Keratinocyte (primary cell): Measurements from ENCODE around the gene OSBPL10. TPM values are rescaled to one million over a fixed set of nuclear protein-coding genes. Genes with fewer than 3 reads are reported as not detected.
A peak's percentile ranks its signal among the peaks of the same experiment; 100 is the strongest.

Experiments used
- DNase-seq: peaks from one replicate; pipeline ENCODE4 v3.0.0-alpha.2; 2011; ENCODE audit warnings: low read depth, missing footprints, low spot score
- FAIRE-seq: peaks from 2 replicates; lab custom pipeline; 2011; peaks lifted over from hg19 to GRCh38; lab: Jason Lieb, UNC
- H2AFZ ChIP-seq: 2 replicates; pipeline ENCODE4 v1.6.0; 2012; ENCODE audit warnings: low read length, control low read depth, inconsistent platforms; ENCODE audit not compliant: control insufficient read depth
- H3K27ac ChIP-seq: 2 replicates; pipeline ENCODE4 v1.5.1; 2011; ENCODE audit warnings: low read length; ENCODE audit not compliant: control insufficient read depth, insufficient read depth
- H3K27me3 ChIP-seq: 3 replicates; pipeline ENCODE4 v1.6.0; 2011; ENCODE audit warnings: low read length; ENCODE audit not compliant: control insufficient read depth, insufficient read depth; ENCODE audit errors: extremely low read depth
- H3K36me3 ChIP-seq, 2 experiments: 2 replicates in 1 of 2; 3 replicates in 1 of 2; pipeline ENCODE4 v1.5.1; 2011; ENCODE audit warnings: low read length in 2 of 2, mild to moderate bottlenecking in 1 of 2; ENCODE audit not compliant: control insufficient read depth in 2 of 2, insufficient read depth in 2 of 2; ENCODE audit errors: extremely low read depth in 1 of 2
- H3K4me1 ChIP-seq: 3 replicates; pipeline ENCODE4 v1.5.1; 2011; ENCODE audit warnings: low read length; ENCODE audit not compliant: control insufficient read depth, insufficient read depth; ENCODE audit errors: extremely low read depth
- H3K4me2 ChIP-seq: 3 replicates; pipeline ENCODE4 v1.6.0; 2011; ENCODE audit warnings: low read depth, low read length; ENCODE audit not compliant: control insufficient read depth, insufficient read depth; ENCODE audit errors: extremely low read depth
- H3K4me3 ChIP-seq, 3 experiments: fragments of 200-600 bp in 1 of 3; sonication (generic) in 1 of 3; 2 replicates in 2 of 3; 3 replicates in 1 of 3; pipeline ENCODE4 v1.5.1; 2011 to 2016; ENCODE audit warnings: low read length in 3 of 3, mild to moderate bottlenecking in 3 of 3, control low read depth in 2 of 3, inconsistent platforms in 1 of 3, low read depth in 1 of 3, mixed read lengths in 1 of 3, mixed run types in 1 of 3, moderate library complexity in 1 of 3; ENCODE audit not compliant: control insufficient read depth in 2 of 3, insufficient read depth in 2 of 3; ENCODE audit errors: extremely low read depth in 1 of 3
- H3K79me2 ChIP-seq: 2 replicates; pipeline ENCODE4 v1.6.0; 2012; ENCODE audit warnings: low read length; ENCODE audit not compliant: control insufficient read depth, insufficient read depth
- H3K9ac ChIP-seq: 3 replicates; pipeline ENCODE4 v1.6.0; 2011; ENCODE audit warnings: low read length; ENCODE audit not compliant: control insufficient read depth, insufficient read depth; ENCODE audit errors: extremely low read depth
- H3K9me1 ChIP-seq: 3 replicates; pipeline ENCODE4 v1.6.0; 2011; ENCODE audit warnings: low read length; ENCODE audit not compliant: control insufficient read depth, insufficient read depth; ENCODE audit errors: extremely low read depth
- H3K9me3 ChIP-seq: 2 replicates; pipeline ENCODE4 v1.5.1; 2012; ENCODE audit warnings: low read depth, low read length; ENCODE audit not compliant: control insufficient read depth
- H4K20me1 ChIP-seq: 3 replicates; pipeline ENCODE4 v1.6.0; 2011; ENCODE audit warnings: low read length; ENCODE audit not compliant: control insufficient read depth, insufficient read depth; ENCODE audit errors: extremely low read depth
- EZH2 ChIP-seq: IDR thresholded peaks from one replicate; pipeline ENCODE4 v1.6.1; 2012; ENCODE audit warnings: inconsistent platforms, mild to moderate bottlenecking, low read length, moderate library complexity
- dilution Hi-C: fragments of 300-500 bp; cut with MboI; formaldehyde crosslinking; loops from one replicate; pipeline ENCODE4 v1.7.0; 2020; ENCODE audit warnings: low sequenced_read_pairs; ENCODE audit not compliant: extremely low pct_ligation_motif_present
- polyA plus RNA-seq, 5 experiments: library from polyadenylated mRNA; depleted of rRNA in 3 of 5; stranded (reverse) in 3 of 5; stranded (forward) in 1 of 5; unstranded in 1 of 5; fragments of >200 nt; gene quantifications; 1 replicate in 1 of 5; 2 replicates in 3 of 5; 3 replicates in 1 of 5; pipeline versions ENCODE4 v1.2.1 to v1.2.3, GENCODE V29; 2011 to 2012; ENCODE audit warnings: missing spikeins in 2 of 5, low read depth in 1 of 5, low replicate concordance in 1 of 5
- TF ChIP-seq, protein P1 (sequence below), 3 experiments: IDR thresholded peaks in 1 of 3; conservative IDR thresholded peaks in 1 of 3; optimal IDR thresholded peaks in 1 of 3; 2 replicates in 2 of 3; 3 replicates in 1 of 3; pipeline versions ENCODE3 to v1.5.1; 2011; ENCODE audit warnings: low read length in 3 of 3, mild to moderate bottlenecking in 3 of 3, moderate library complexity in 2 of 3, control low read depth in 1 of 3, inconsistent platforms in 1 of 3; ENCODE audit not compliant: insufficient read depth in 2 of 3; ENCODE audit errors: extremely low read depth in 1 of 3

OSBPL10 gene
- polyA plus RNA-seq, 1 donor (not counting 4 experiments of a cell fraction or from before 2014, with no cell fraction given), result 50.1 TPM

DNA sequence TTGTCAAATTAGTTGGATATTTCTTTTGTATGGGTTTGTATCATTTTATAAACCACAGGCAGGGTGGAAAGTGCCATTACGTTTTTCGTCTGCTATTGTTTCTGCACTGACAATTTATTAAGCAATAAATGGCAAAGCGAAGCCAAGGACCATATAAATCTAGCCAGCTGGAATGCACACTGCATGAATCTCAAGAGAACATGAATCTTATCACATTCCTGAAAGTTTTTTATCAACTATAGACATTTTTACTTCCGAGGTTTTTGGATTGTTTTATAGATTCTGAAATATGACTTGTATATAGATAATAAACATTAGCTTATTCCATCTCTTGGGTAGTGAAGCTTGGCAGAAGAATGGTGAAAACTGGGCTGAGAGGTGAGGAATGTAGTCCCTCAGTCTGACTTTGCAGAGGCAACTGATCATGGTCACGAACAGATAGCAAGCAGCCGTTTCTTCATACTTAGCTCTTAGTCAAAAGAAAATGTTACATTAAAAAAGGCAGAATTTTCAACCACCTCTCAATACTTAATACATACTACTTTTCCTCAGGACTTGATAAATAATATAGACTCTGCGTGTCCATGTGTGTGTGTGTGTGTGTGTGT, 102.7 kb downstream of the OSBPL10 start:
- Histone ChIP-seq H3K9me1 (peaks cover 3% of the 10 kb centered on the region), H3K9me3 (no peaks in the 10 kb centered on the region), H4K20me1 (no peaks in the 10 kb centered on the region), H3K9ac (no peak overlapping the region), H3K4me2 (no peak overlapping the region), H2AFZ (no peak overlapping the region), H3K36me3 (peaks cover 2 to 13% of the 10 kb centered on the region in 2 experiments), H3K4me1 (peaks cover 62% of the 10 kb centered on the region), H3K4me3 (no peak overlapping the region), H3K27ac (peak overlapping the region; percentile 7), H3K27me3 (no peaks in the 10 kb centered on the region), H3K79me2 (peaks cover 66% of the 10 kb centered on the region)
- dilution Hi-C loops, result no loop called here
- TF ChIP-seq, protein P1, sequence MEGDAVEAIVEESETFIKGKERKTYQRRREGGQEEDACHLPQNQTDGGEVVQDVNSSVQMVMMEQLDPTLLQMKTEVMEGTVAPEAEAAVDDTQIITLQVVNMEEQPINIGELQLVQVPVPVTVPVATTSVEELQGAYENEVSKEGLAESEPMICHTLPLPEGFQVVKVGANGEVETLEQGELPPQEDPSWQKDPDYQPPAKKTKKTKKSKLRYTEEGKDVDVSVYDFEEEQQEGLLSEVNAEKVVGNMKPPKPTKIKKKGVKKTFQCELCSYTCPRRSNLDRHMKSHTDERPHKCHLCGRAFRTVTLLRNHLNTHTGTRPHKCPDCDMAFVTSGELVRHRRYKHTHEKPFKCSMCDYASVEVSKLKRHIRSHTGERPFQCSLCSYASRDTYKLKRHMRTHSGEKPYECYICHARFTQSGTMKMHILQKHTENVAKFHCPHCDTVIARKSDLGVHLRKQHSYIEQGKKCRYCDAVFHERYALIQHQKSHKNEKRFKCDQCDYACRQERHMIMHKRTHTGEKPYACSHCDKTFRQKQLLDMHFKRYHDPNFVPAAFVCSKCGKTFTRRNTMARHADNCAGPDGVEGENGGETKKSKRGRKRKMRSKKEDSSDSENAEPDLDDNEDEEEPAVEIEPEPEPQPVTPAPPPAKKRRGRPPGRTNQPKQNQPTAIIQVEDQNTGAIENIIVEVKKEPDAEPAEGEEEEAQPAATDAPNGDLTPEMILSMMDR (optimal IDR thresholded peaks at IDR 0.05 in 1 of 3, IDR thresholded peaks at IDR 0.05 in 1 of 3, conservative IDR thresholded peaks at IDR 0.05 in 1 of 3; ENCODE audit: extremely low read depth in 1 of 3, insufficient read depth in 2 of 3, low read length in 3 of 3), result no peak
- TF ChIP-seq EZH2, result no peak
- FAIRE-seq (no peak), DNase-seq (no peak)

GRCh38 chr3:31876331-31876730, 104.7 kb downstream of the OSBPL10 start:
- H3K9me3 ChIP-seq, result no peaks in the 10 kb centered on the region
- FAIRE-seq, result peak; percentile 92
- H3K4me1 ChIP-seq, result peaks cover 44% of the 10 kb centered on the region
- no peak for TF ChIP-seq EZH2
- TF ChIP-seq, protein P1 (optimal IDR thresholded peaks at IDR 0.05 in 1 of 3, IDR thresholded peaks at IDR 0.05 in 1 of 3, conservative IDR thresholded peaks at IDR 0.05 in 1 of 3; ENCODE audit: extremely low read depth in 1 of 3, insufficient read depth in 2 of 3, low read length in 3 of 3), result no peak
- no peak overlapping the region for H2AFZ ChIP-seq
- peaks cover 2 to 17% of the 10 kb centered on the region in 2 experiments for H3K36me3 ChIP-seq
- no peak for DNase-seq
- no peaks in the 10 kb centered on the region for H4K20me1 ChIP-seq
- peak overlapping the region; percentile 74 for H3K9ac ChIP-seq
- H3K4me2 ChIP-seq, result peak overlapping the region; percentile 76
- dilution Hi-C loops, result no loop called here
- peaks cover 75% of the 10 kb centered on the region for H3K79me2 ChIP-seq
- peak overlapping the region in 2 of 3 experiments; percentile 30 to 37 for H3K4me3 ChIP-seq
- peak overlapping the region; percentile 91 for H3K27ac ChIP-seq
- peaks cover 3% of the 10 kb centered on the region for H3K9me1 ChIP-seq
- H3K27me3 ChIP-seq, result no peaks in the 10 kb centered on the region
